ENCODE data around the gene MSI2. TPM values are rescaled to one million over a fixed set of nuclear protein-coding genes. Genes with fewer than 3 reads are reported as not detected.

The MSI2 gene
- total RNA-seq, 2 donors from 2014 or later, result 112 to 119 TPM

DNA sequence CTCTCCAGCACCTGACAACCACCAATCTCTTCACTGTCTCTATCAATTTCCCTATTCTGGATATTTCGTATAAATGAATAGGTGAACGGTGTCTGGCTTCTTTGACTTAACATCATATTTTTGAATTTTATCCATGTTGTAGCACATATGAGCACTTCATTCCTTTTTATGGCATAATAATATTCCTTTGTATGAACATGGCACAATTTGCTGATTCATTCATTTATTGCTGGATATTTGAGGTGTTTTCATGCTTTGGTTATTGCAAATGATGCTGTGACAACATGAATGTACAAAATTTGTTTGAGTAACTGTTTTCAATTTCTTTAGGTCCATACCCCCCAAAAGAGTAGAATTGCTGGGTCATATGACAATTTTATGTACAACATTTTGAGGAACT is 476.8 kb downstream of the MSI2 start:
- DNase-seq (no peak), ATAC-seq (replicated peaks in 1 of 2) (no peak)
- Mint-ChIP-seq H3K36me3 (ENCODE audit: insufficient read depth in 2 of 2) (no peaks in the 10 kb centered on the region), H3K4me1 (ENCODE audit: low read depth) (no peaks in the 10 kb centered on the region), H3K9me3 (no peaks in the 10 kb centered on the region), H3K27ac (no peak overlapping the region), H3K4me3 (no peak overlapping the region), H3K27me3 (ENCODE audit: low read depth) (no peaks in the 10 kb centered on the region)

Other genes starting within 250 kb of the MSI2 start
- 10 to 100 TPM; 19.6 to 23.1 TPM for gene AKAP1, start 171.3 kb upstream of the MSI2 start, total RNA-seq